Iris pigment epithelial cell (primary cell): ENCODE data around the gene EZR.

Experiments
- DNase-seq: peaks from one replicate; pipeline ENCODE4 v3.0.0-alpha.2; 2011; ENCODE audit warnings: low read depth

Gene EZR

GRCh38 chr6:158775832-158776231 lies 43.3 kb downstream of the EZR start:
- no peak for DNase-seq

GRCh38 chr6:158774717-158775449 lies 44.3 kb downstream of the EZR start:
- no peak for DNase-seq

DNA sequence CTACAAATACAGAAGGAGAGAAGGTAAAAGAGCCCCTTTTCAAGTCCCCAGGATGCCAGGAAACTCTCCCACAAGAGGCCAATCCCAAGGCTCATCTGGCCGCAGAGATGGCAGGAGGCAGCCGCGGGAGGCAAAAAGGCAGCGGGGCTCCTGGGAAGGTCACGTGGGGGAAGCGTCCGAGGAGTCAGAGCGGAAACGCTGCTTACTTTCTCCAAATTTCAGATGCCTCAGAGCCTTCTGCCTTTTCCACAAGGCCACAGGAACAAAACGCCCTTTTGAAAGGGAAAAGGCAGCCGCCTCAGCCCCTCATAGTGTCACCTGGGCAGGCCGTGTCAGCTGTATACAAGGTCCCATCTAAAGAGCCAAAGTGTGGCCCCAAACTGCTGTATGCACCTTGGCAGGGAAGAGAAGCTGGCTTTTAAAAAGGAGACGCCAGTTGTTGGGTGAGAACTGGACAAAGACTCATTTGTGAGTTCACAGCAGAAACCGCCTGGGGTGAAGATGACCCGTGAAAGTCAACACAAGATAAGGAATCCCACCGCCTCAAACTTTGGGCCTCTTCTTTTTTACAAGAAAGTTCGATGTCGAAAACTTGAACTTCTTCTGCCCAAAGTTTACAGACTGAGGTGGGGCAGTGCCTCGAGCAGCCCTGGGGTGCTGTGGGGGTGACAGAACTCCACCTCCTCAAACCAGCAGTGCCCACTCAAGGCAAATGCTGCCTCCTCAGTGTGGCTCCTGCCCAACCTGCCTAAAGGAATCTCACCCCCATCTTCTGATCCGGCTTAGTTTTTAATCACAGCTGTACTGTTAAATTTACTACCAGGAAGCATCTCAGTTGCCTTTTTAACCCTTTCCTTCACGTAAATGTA lies 45.4 kb downstream of the EZR start:
- DNase-seq: no peak

GRCh38 chr6:158772851-158773371 lies 46.3 kb downstream of the EZR start:
- peak; percentile 33 for DNase-seq

- no peak for DNase-seq
Observed at GRCh38 chr6:158772172-158772571, 47.0 kb downstream of the EZR start.

- no peak for DNase-seq
Observed at GRCh38 chr6:158771399-158772152, 47.6 kb downstream of the EZR start.

- no peak for DNase-seq
Observed at GRCh38 chr6:158770533-158771330, 48.4 kb downstream of the EZR start.

GRCh38 chr6:158769771-158770432 lies 49.3 kb downstream of the EZR start:
- no peak for DNase-seq

DNA sequence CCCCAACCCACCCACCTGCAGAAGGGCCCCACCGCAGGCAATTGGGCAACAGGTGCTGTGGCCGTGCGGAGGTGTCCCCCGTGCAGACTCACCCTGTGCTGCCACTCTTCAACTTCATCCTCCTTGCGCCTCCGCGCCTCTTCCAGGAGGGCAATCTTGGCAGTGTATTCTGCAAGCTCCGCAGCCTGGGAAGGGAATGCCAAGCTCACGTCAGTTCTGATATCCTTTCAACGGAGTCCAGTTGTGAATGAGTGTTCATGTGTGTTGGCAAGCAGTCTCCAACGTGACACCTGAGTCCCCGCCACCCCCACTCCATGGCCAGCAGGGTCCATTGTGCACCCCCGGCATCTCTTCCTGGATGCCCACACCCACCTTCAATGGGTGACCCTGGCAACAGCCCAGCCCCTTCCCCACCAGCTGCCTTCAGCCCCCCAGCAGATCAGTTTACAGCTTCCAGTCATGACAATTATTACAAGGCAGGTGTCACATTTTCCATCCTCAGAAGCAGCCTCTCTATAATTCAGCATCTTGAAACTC lies 49.9 kb downstream of the EZR start:
- DNase-seq: no peak

- DNase-seq: no peak
Observed at GRCh38 chr6:158768436-158768835, 50.7 kb downstream of the EZR start.

DNA sequence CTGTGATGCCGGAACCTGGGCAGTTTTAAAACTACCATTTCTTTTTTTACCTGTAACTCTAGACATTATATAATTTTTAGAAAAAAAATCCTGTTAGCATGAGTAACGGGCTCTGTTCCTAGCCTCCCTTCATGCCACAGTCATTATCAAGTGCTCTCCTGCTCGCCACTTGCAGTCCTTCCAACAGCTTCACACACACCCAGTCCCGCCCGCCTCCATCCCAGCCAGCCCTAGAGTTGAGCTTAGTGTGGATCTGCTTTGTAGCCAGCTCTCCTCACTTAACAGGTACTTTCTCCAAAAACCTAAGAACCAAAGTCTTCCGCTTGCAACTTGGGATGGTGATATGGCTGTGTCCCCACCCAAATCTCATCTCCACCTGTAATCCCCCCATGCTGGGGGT lies 51.5 kb downstream of the EZR start:
- no peak for DNase-seq

DNA sequence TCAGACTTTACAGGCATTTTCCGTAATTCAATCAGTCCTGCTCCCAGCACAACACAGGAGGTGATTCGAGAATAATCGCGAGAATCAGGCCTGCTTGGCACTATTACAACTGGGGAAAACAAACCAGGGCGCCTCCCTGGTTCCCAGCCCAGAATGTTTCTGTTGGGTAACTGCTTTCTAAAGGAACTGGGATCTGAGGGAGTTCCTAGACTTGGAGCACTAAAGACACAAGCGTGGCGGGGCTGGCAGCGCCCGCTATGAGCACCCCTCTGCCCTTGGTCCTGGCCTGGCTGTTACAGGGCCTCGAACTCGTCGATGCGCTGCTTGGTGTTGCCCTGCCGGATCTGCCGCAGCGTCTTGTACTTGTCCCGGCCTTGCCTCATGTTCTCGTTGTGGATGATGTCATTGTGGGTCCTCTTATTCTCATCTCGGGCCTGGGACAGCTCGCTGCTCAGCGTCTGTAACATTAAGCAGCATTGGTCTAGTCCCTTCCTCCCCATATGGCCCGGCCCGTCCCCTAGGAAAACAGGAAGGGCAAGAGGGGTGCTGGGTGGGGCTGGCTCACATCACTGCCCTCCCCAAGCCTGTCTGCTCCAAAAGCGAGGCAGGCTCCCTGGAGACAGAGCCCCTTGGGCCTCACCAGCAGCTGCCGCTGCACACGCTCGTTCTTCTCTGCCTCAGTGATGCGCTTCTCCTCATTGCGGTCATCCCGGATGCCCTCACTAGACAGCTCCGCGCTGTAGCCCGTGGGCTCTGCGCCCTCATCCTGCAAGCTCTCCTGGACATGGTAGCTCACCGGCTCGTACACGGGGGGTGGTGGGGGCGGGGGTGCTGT lies 52.3 kb downstream of the EZR start:
- no peak for DNase-seq

GRCh38 chr6:158765499-158766068 lies 53.6 kb downstream of the EZR start:
- DNase-seq: no peak

- DNase-seq: no peak
Observed at GRCh38 chr6:158764926-158765325, 54.2 kb downstream of the EZR start.

DNA sequence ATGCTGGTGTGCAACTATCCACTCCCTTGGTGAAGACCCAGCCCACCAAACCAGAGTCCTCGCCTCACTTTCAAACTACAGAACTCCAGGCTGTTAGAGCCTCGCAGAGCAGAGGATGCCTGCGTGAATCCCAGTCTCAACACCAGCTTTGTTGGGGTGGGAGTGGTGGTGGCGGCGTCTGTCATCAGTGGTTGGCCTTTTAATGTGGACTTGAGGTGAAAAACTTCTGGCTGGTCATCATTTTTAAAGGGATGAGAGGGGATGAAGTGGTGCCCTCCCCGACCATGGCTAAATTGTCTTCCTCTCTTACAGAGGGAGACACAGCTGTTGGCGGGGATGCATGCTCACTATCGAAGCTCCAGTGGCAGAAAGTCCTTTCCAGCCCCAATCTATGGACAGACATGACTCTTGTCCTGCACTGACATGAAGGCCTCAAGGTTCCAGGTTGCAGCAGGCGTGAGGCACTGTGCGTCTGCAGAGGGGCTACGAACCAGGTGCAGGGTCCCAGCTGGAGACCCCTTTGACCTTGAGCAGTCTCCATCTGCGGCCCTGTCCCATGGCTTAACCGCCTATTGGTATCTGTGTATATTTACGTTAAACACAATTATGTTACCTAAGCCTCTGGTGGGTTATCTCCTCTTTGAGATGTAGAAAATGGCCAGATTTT lies 54.9 kb downstream of the EZR start:
- DNase-seq: no peak

GRCh38 chr6:158763434-158764182 lies 55.6 kb downstream of the EZR start:
- DNase-seq: no peak

- no peak for DNase-seq
Observed at GRCh38 chr6:158762787-158763433, 56.3 kb downstream of the EZR start.

DNA sequence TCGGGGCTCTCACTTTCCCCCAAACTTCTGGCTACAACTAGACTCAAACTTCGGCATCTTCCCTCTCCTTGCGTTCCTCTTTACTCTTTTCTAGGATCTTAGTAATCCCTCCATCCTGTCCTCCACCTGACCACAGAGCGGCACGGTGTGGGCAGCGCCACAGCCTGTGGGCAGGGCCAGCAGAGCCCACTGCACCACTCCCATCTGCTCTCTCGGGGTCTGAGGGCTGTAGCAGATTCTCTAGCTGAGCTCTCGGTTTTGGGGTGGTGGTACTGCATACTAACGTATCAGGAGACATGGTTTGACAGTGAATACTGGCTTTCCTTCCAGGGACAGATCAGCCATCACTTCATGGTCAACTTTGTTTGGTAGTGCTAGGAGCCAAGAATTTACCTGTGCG lies 57.4 kb downstream of the EZR start:
- no peak for DNase-seq
